ENCODE data around the gene COG1.

Gene COG1

DNA sequence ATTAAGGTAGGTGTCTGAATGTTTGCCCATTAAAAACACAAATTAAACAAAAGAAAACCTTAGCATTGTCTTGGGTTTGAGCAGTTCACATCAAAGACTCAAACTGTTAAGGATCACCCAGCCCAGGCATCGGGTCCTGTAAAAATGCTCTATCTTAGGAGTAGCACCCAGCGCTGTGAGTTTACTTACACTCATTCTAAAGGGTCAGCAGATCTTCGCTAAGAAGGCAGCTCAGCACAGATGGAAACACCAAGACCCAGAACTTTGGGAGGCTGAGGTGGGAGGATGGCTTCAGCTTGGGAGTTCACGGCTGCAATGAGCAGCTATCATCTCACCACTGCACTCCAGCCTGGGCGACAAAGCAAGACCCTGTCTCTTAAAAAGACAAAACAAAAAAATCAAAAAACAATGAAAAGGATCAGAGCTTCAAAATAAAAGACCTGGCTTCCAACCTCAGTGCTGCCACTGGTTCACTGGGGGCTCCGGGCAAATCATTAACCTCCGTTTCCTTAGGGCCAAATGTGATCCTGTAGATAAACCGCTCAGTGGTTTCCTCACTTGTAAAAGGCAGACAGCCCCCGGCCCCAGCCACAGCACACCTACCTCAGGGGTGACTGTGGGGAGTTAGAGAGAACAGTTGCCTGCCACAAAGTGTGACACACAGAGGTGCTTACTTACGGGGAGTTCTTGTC is 11.1 kb downstream of the COG1 start:
- Histone ChIP-seq H3K4me3 (ENCODE audit: low read length) (no peak overlapping the region), H3K9ac (ENCODE audit: low read depth, low read length) (no peak overlapping the region), H3K9me3 (ENCODE audit: insufficient read depth, low read depth, low read length) (no peaks in the 10 kb centered on the region), H3K4me1 (ENCODE audit: insufficient read depth, low read length) (no peaks in the 10 kb centered on the region), H3K36me3 (ENCODE audit: insufficient read depth, low read depth, low read length) (peaks cover 95% of the 10 kb centered on the region), H3K27me3 (ENCODE audit: insufficient read depth, low read length) (no peaks in the 10 kb centered on the region), H3K27ac (ENCODE audit: low read length) (no peak overlapping the region)

DNA sequence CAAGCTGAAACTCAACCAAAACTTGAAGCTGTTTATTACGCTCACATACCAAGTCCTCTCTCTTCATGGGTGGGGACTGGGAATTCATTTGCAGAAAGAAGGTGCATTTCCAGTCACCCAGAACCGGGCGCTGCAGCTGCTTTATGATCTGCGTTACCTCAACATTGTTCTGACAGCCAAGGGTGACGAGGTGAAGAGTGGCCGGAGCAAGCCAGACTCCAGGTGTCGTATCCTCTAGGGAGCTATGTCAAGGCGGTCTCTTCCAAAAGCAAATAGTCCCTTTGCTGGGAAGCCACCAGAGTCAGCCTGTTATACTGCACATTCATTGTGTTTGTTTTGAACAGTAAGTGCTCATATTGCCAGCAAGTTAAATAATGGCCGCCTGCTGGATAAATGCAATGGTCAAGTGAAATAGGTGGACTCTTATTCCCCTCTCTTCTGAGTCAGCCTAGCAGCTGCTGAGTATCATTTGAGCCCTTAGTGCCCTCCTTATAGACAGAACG is 12.7 kb downstream of the COG1 start:
- Histone ChIP-seq H3K27ac (ENCODE audit: low read length) (no peak overlapping the region), H3K9me3 (ENCODE audit: insufficient read depth, low read depth, low read length) (no peaks in the 10 kb centered on the region), H3K27me3 (ENCODE audit: insufficient read depth, low read length) (no peaks in the 10 kb centered on the region), H3K4me1 (ENCODE audit: insufficient read depth, low read length) (no peaks in the 10 kb centered on the region), H3K9ac (ENCODE audit: low read depth, low read length) (no peak overlapping the region), H3K4me3 (ENCODE audit: low read length) (no peak overlapping the region), H3K36me3 (ENCODE audit: insufficient read depth, low read depth, low read length) (peaks cover 94% of the 10 kb centered on the region)

DNA sequence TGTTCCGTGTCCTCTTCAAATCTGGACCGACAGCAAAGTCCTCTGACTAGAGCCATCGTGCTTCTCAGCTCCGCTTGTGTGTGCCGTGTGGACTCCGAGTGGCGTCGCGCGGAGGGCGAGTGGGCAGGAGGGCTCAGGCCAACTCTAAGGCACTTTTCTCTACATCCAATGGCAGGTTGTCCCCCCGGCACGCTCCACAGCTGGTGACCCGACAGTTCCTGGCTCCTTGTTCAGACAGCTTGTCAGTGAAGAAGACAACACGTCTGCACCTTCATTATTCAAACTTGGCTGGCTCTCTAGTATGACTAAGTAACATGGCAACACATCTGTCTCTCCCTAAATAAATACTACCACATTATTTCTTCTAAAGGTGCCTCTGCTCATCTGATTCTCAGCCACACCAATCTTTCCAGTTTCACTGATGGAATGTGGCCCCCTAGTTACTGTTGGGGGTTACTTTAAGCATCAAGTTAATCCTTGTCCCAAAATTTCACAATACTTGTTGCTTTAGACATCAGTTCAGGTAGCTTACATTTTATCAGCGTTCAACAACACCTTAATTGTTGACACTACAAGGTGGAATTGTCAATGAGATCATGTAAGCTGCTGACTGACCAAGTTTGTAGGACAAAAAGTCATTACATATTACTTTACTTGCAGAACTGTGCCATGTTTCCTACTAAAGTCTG is 15.4 kb downstream of the COG1 start:
- peaks cover 69% of the 10 kb centered on the region for H3K36me3 ChIP-seq (ENCODE audit: insufficient read depth, low read depth, low read length)
- H3K4me1 ChIP-seq (ENCODE audit: insufficient read depth, low read length) = no peaks in the 10 kb centered on the region
- no peak overlapping the region for H3K27ac ChIP-seq (ENCODE audit: low read length)
- H3K4me3 ChIP-seq (ENCODE audit: low read length) = no peak overlapping the region
- no peaks in the 10 kb centered on the region for H3K27me3 ChIP-seq (ENCODE audit: insufficient read depth, low read length)
- H3K9me3 ChIP-seq (ENCODE audit: insufficient read depth, low read depth, low read length) = no peaks in the 10 kb centered on the region
- no peak overlapping the region for H3K9ac ChIP-seq (ENCODE audit: low read depth, low read length)

DNA sequence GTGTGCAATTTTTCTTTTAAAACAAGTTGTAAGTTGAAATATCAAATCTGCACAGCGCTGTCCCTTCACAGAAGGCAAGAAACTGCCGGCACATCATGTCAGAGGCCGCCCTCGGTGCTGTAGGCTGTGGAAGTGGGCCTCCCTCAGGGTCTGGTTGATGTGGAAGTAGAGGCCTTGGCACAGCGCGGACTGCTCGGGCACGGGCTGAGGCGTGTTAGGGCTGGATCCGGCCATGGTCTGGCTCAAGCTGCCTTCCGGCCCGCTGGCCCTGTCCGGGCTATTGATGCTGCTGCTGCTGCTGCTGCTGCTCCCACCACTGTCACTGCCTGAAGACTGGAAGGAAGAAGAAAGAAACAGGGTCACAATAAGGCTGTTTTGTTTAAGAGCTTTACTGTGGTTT is 16.6 kb downstream of the COG1 start:
- Histone ChIP-seq H3K27me3 (ENCODE audit: insufficient read depth, low read length) (no peaks in the 10 kb centered on the region), H3K27ac (ENCODE audit: low read length) (no peak overlapping the region), H3K36me3 (ENCODE audit: insufficient read depth, low read depth, low read length) (peaks cover 64% of the 10 kb centered on the region), H3K4me3 (ENCODE audit: low read length) (no peak overlapping the region), H3K4me1 (ENCODE audit: insufficient read depth, low read length) (no peaks in the 10 kb centered on the region), H3K9me3 (ENCODE audit: insufficient read depth, low read depth, low read length) (no peaks in the 10 kb centered on the region), H3K9ac (ENCODE audit: low read depth, low read length) (no peak overlapping the region)

DNA sequence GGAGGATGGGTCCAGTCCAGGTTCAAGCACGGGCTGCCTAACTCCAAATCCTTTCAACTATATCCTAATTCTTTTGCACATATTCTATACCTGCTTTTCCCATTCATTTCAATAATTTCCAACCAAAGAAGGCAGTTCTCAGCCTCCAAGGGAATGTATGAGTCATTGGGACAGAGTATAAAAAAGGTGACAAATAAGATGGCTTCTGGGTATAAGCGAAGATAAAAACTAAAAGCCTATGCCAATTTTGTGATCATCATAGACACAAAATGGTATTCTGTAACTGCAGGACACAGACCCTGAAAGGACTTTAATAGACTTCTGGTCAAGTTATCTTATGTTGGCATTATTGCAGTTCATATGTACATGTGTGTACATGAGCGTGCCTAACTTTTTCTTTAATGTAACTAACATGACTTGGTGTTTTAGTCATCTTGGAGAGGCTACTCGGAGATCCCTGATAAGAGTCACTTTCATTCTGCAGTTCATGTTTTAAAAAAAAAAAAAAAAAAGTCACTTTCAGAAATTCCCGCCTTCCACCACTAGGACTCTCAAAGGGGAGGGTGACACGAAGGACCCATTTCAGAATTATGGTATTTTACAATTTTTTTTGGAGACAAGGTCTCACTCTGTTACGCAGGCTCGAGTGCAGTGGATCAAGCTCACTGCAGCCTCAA is 17.3 kb downstream of the COG1 start:
- Histone ChIP-seq H3K36me3 (ENCODE audit: insufficient read depth, low read depth, low read length) (peaks cover 62% of the 10 kb centered on the region), H3K4me3 (ENCODE audit: low read length) (no peak overlapping the region), H3K4me1 (ENCODE audit: insufficient read depth, low read length) (no peaks in the 10 kb centered on the region), H3K9ac (ENCODE audit: low read depth, low read length) (no peak overlapping the region), H3K9me3 (ENCODE audit: insufficient read depth, low read depth, low read length) (no peaks in the 10 kb centered on the region), H3K27ac (ENCODE audit: low read length) (no peak overlapping the region), H3K27me3 (ENCODE audit: insufficient read depth, low read length) (no peaks in the 10 kb centered on the region)

DNA sequence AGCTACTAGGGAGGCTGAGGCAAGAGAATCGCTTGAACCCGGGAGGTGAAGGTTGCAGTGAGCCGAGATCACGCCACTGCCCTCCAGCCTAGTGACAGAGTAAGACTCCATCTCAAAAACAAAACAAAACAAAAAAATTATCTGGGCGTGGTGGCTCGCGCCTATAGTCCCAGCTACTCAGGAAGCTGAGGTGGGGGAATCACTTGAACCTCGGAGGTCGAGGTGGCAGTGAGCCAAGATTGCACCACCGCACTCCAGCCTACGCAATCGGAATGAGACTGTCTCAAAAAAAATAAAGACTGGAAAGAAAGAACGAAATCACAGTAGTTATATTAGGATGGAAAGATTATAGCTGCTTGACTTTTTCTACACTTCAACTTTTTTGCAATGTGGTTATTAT is 18.9 kb downstream of the COG1 start:
- H3K36me3 ChIP-seq (ENCODE audit: insufficient read depth, low read depth, low read length) = peaks cover 50% of the 10 kb centered on the region
- no peak overlapping the region for H3K4me3 ChIP-seq (ENCODE audit: low read length)
- no peaks in the 10 kb centered on the region for H3K4me1 ChIP-seq (ENCODE audit: insufficient read depth, low read length)

DNA sequence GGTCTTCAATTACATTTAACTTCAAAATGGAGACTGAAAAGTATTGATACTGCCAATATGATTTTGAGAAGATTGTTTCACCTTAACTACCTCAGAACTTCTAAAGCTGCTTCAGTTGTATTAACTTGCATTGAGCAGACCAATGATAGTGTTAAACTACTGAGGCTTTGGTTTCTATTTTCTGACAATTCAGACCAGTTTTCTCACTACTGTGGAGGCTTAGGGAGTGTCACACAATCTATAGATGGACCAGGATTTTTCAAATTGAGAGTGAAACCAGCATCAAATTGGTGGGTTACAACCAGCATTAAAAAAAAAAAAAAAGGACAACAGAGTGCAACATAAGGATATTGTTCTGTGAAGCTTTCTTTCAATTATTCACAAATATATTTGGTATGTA is 21.2 kb downstream of the COG1 start:
- Histone ChIP-seq H3K27ac (ENCODE audit: low read length) (no peak overlapping the region), H3K27me3 (ENCODE audit: insufficient read depth, low read length) (no peaks in the 10 kb centered on the region), H3K9ac (ENCODE audit: low read depth, low read length) (no peak overlapping the region), H3K9me3 (ENCODE audit: insufficient read depth, low read depth, low read length) (no peaks in the 10 kb centered on the region), H3K4me1 (ENCODE audit: insufficient read depth, low read length) (no peaks in the 10 kb centered on the region), H3K36me3 (ENCODE audit: insufficient read depth, low read depth, low read length) (peaks cover 37% of the 10 kb centered on the region), H3K4me3 (ENCODE audit: low read length) (no peak overlapping the region)

More for the DNA sequence above, 18.9 kb downstream of the COG1 start:
- no peaks in the 10 kb centered on the region for H3K27me3 ChIP-seq (ENCODE audit: insufficient read depth, low read length)
- no peak overlapping the region for H3K27ac ChIP-seq (ENCODE audit: low read length)
- no peaks in the 10 kb centered on the region for H3K9me3 ChIP-seq (ENCODE audit: insufficient read depth, low read depth, low read length)
- H3K9ac ChIP-seq (ENCODE audit: low read depth, low read length) = no peak overlapping the region

DNA sequence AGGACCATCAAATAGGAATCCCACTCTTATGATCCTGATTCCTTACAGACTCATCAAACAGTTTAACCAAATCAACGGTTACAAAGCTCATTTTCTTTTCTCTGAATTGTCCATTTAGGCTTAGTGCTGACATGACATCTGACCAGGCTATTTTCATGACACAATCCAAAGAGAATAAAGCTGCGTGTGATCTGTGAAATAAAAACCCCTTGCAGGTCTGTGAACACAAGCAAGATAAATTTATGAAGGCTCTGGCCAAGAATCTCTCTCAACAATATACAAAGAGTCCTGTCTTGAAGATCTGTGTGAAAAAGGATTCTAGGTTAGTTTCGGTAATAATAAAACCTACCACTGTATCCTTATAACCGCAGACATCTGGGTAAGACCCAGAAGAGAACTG is 22.0 kb downstream of the COG1 start:
- Histone ChIP-seq H3K27me3 (ENCODE audit: insufficient read depth, low read length) (no peaks in the 10 kb centered on the region), H3K4me3 (ENCODE audit: low read length) (no peak overlapping the region), H3K4me1 (ENCODE audit: insufficient read depth, low read length) (no peaks in the 10 kb centered on the region), H3K27ac (ENCODE audit: low read length) (no peak overlapping the region), H3K9me3 (ENCODE audit: insufficient read depth, low read depth, low read length) (no peaks in the 10 kb centered on the region), H3K9ac (ENCODE audit: low read depth, low read length) (no peak overlapping the region), H3K36me3 (ENCODE audit: insufficient read depth, low read depth, low read length) (peaks cover 28% of the 10 kb centered on the region)

DNA sequence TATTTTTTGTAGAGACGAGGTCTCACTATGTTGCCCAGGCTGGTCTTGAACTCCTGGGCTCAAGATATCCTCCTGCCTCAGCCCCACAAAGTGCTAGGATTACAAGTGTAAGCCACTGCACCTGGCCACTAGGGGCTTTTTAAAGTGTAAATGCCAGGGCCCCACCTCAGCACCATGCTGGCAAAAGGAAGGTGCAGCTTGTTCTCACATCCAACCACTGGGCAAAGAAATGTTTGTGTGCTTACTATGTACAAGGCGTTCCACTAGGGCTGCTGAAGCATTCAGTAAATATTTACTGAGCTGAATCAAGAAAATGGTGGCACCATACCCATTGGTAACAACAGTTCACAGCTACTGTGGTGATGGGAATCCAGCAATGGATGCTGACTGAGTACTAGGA is 22.6 kb downstream of the COG1 start:
- Histone ChIP-seq H3K27ac (ENCODE audit: low read length) (no peak overlapping the region), H3K36me3 (ENCODE audit: insufficient read depth, low read depth, low read length) (peaks cover 23% of the 10 kb centered on the region)

DNA sequence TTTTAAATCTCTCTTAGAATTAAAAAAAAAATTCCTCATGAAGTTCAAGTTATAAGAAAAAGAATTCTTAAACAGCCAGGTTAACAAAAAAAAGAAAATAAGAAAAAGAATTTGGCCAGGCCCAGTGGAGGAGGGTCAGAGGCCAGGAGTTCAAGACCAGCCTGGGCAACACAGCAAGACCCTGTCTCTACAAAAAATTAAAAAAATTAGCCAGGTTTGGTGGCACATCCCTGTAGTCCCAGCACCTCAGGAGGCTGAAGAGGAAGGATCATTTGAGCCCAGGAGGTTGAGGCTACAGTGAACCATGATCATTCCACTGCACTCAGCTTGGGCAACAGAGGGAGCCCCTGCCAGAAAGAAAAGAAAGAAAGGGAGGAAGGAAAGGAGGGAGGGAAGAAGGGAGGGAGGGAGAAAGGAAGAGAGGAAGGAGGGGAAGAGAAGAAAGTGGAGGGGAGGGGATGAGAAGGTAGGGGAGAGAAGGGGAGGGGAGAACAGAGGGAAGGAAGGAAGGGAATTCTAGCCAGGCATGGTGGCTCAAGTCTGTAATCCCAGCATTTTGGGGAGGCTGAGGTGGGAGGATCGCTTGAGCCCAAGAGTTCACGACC is 30.9 kb downstream of the COG1 start:
- Histone ChIP-seq H3K27ac (ENCODE audit: low read length) (no peak overlapping the region), H3K4me1 (ENCODE audit: insufficient read depth, low read length) (peaks cover 22% of the 10 kb centered on the region), H3K4me3 (ENCODE audit: low read length) (no peak overlapping the region), H3K36me3 (ENCODE audit: insufficient read depth, low read depth, low read length) (peaks cover 11% of the 10 kb centered on the region), H3K27me3 (ENCODE audit: insufficient read depth, low read length) (no peaks in the 10 kb centered on the region), H3K9ac (ENCODE audit: low read depth, low read length) (no peak overlapping the region), H3K9me3 (ENCODE audit: insufficient read depth, low read depth, low read length) (no peaks in the 10 kb centered on the region)

More for the DNA sequence above, 22.6 kb downstream of the COG1 start:
- Histone ChIP-seq H3K4me3 (ENCODE audit: low read length) (no peak overlapping the region), H3K27me3 (ENCODE audit: insufficient read depth, low read length) (no peaks in the 10 kb centered on the region), H3K9me3 (ENCODE audit: insufficient read depth, low read depth, low read length) (no peaks in the 10 kb centered on the region), H3K9ac (ENCODE audit: low read depth, low read length) (no peak overlapping the region), H3K4me1 (ENCODE audit: insufficient read depth, low read length) (no peaks in the 10 kb centered on the region)

DNA sequence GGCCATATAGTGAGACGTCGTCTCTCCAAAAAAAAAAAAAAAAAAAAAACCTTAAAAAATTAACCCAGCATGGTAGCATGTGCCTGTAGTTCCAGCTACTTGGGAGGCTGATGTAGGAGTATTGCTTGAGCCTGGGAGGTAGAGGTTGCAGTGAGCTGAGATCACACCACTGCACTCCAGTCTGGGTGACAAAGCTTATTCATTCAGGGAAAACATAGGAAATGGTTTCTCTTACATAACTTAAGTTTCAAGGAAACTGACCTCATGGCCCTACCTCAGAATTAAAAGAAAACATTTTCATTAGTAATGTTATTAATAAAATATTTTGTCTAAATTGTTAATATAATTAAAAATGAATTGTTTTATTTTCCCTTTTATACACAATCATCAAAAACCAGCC is 31.4 kb downstream of the COG1 start:
- Histone ChIP-seq H3K4me3 (ENCODE audit: low read length) (no peak overlapping the region), H3K9me3 (ENCODE audit: insufficient read depth, low read depth, low read length) (no peaks in the 10 kb centered on the region), H3K36me3 (ENCODE audit: insufficient read depth, low read depth, low read length) (peaks cover 11% of the 10 kb centered on the region), H3K4me1 (ENCODE audit: insufficient read depth, low read length) (peaks cover 26% of the 10 kb centered on the region), H3K27me3 (ENCODE audit: insufficient read depth, low read length) (no peaks in the 10 kb centered on the region), H3K27ac (ENCODE audit: low read length) (no peak overlapping the region), H3K9ac (ENCODE audit: low read depth, low read length) (no peak overlapping the region)

All from iPS-20b (cell line).